NT2/D1 (cell line): ENCODE measurements around the gene IFIT1.

Experiments used
- SUZ12 ChIP-seq: IDR thresholded peaks from 2 replicates; pipeline ENCODE4 v1.6.1; 2011; ENCODE audit not compliant: insufficient read length, insufficient read depth; ENCODE audit errors: extremely low read depth
- YY1 ChIP-seq: IDR thresholded peaks from 2 replicates; pipeline ENCODE4 v1.6.1; 2011; ENCODE audit not compliant: insufficient read length, insufficient read depth

- TF ChIP-seq SUZ12: no peak
- TF ChIP-seq YY1: no peak
Measured at GRCh38 chr10:89368129-89368528, 24.3 kb upstream of the IFIT1 start.
